K562 (cell line): ENCODE measurements around the gene PRR7. TPM values are rescaled to one million over a fixed set of nuclear protein-coding genes. Genes with fewer than 3 reads are reported as not detected.
A peak's percentile ranks its signal among the peaks of the same experiment; 100 is the strongest.

ENCODE experiments used
- CBFA2T3 ChIP-seq: fragments of 450-650 bp; IDR thresholded peaks from 2 replicates; pipeline ENCODE4 v1.6.1; 2017
- ELF4 ChIP-seq: fragments of 450-650 bp; formaldehyde crosslinking; IDR thresholded peaks from 2 replicates; pipeline ENCODE4 v1.4.0; 2022; ENCODE audit warnings: missing genetic modification characterization
- GABPB2 ChIP-seq: fragments of 250-450 bp; sonication (Bioruptor Pico); conservative IDR thresholded peaks from 2 replicates; pipeline ENCODE4 v1.5.1; 2021; ENCODE audit warnings: mild to moderate bottlenecking
- KDM1A ChIP-seq, 2 experiments: fragments of 450-650 bp; IDR thresholded peaks; 2 replicates each; pipeline ENCODE4 v1.6.1; 2016; ENCODE audit warnings: mild to moderate bottlenecking in 2 of 2
- KLF16 ChIP-seq: IDR thresholded peaks from 2 replicates; pipeline ENCODE4 v1.6.1; 2016; ENCODE audit warnings: antibody characterized with exemption
- MAZ ChIP-seq, 2 experiments: fragments of 450-650 bp in 1 of 2; sonication (generic) in 1 of 2; formaldehyde crosslinking; IDR thresholded peaks in 1 of 2; conservative IDR thresholded peaks in 1 of 2; 2 replicates each; pipeline versions ENCODE4 v1.4.0 to v1.5.0; 2020; ENCODE audit warnings: mild to moderate bottlenecking in 1 of 2, missing genetic modification reagents in 1 of 2
- MEF2D ChIP-seq: conservative IDR thresholded peaks from 2 replicates; pipeline ENCODE4 v1.6.1; 2016; ENCODE audit warnings: low read depth, missing genetic modification characterization, missing compliant biosample characterization
- MTA1 ChIP-seq: fragments of 450-650 bp; IDR thresholded peaks from 2 replicates; pipeline ENCODE4 v1.6.1; 2017; ENCODE audit warnings: borderline replicate concordance
- MYC ChIP-seq, 2 experiments: fragments of 250-450 bp in 1 of 2; sonication (Bioruptor Pico) in 1 of 2; IDR thresholded peaks; 2 replicates each; pipeline versions ENCODE4 v1.5.1 to v1.6.1; 2012 to 2021; ENCODE audit warnings: low read depth in 2 of 2, borderline replicate concordance in 1 of 2, improper control_type of control experiment in 1 of 2, low read length in 1 of 2, mild to moderate bottlenecking in 1 of 2, moderate library complexity in 1 of 2
- NR4A1 ChIP-seq, 2 experiments: fragments of 250-450 bp in 1 of 2; fragments of 450-650 bp in 1 of 2; sonication (Bioruptor Pico) in 1 of 2; IDR thresholded peaks; 2 replicates each; pipeline versions ENCODE4 v1.4.0 to v1.6.1; 2016 to 2020; ENCODE audit warnings: mild to moderate bottlenecking in 2 of 2, missing compliant biosample characterization in 1 of 2, missing genetic modification characterization in 1 of 2, moderate library complexity in 1 of 2
- PPARD ChIP-seq: fragments of 250-450 bp; sonication (Bioruptor Pico); IDR thresholded peaks from 2 replicates; pipeline ENCODE4 v1.8.0; 2022; ENCODE audit warnings: inconsistent platforms, mild to moderate bottlenecking, moderate library complexity
- TEAD4 ChIP-seq, 2 experiments: sonication (generic) in 1 of 2; formaldehyde crosslinking in 1 of 2; IDR thresholded peaks; 2 replicates each; pipeline versions ENCODE4 v1.6.1 to v1.8.0; 2012 to 2022; ENCODE audit warnings: borderline replicate concordance in 1 of 2, inconsistent platforms in 1 of 2, low read length in 1 of 2, mild to moderate bottlenecking in 1 of 2, missing genetic modification reagents in 1 of 2
- YY1 ChIP-seq, 3 experiments: IDR thresholded peaks; 2 replicates each; pipeline ENCODE4 v1.6.1; 2011; ENCODE audit warnings: low read length in 2 of 3, mild to moderate bottlenecking in 2 of 3, moderate library complexity in 2 of 3, borderline replicate concordance in 1 of 3, control low read depth in 1 of 3, low read depth in 1 of 3; ENCODE audit not compliant: insufficient read depth in 3 of 3, insufficient replicate concordance in 2 of 3, control insufficient read depth in 1 of 3, insufficient read length in 1 of 3; ENCODE audit errors: extremely low read depth in 1 of 3
- ZNF431 ChIP-seq: sonication (generic); formaldehyde crosslinking; IDR thresholded peaks from 2 replicates; pipeline ENCODE4 v1.8.0; 2022; ENCODE audit warnings: mild to moderate bottlenecking, missing genetic modification reagents
- ZNF445 ChIP-seq: fragments of 250-450 bp; sonication (Bioruptor Pico); IDR thresholded peaks from 2 replicates; pipeline ENCODE4 v1.4.0; 2020; ENCODE audit warnings: low read depth, mild to moderate bottlenecking, moderate library complexity
- ZNF584 ChIP-seq: fragments of 200-800 bp; sonication (Bioruptor generic); IDR thresholded peaks from 2 replicates; pipeline ENCODE4 v1.6.1; 2016; ENCODE audit warnings: low read depth, mild to moderate bottlenecking, missing genetic modification characterization, missing compliant biosample characterization
- ZNF780A ChIP-seq: fragments of 250-450 bp; sonication (Bioruptor Pico); IDR thresholded peaks from 2 replicates; pipeline ENCODE4 v1.5.0; 2021; ENCODE audit warnings: mild to moderate bottlenecking
- ZSCAN29 ChIP-seq: fragments of 450-650 bp; IDR thresholded peaks from 2 replicates; pipeline ENCODE4 v1.6.1; 2017
- polyA plus RNA-seq, 8 experiments: library from polyadenylated mRNA; depleted of rRNA in 4 of 8; stranded (reverse) in 5 of 8; unstranded in 3 of 8; fragments of >200 nt; fragmentation: Nextera tagmentation in 2 of 8; fragmentation: Illumina TruSeq in 1 of 8; extraction: Ambion mirVana in 2 of 8; extraction: Trizol in 1 of 8; gene quantifications; 2 replicates each; pipeline versions ENCODE4 v1.2.1 to v1.2.3, GENCODE V29; 2011 to 2014; ENCODE audit warnings: inconsistent platforms in 1 of 8, missing spikeins in 1 of 8
- total RNA-seq, 7 experiments: library from RNA; depleted of rRNA in 6 of 7; stranded (reverse); fragments of >200 nt in 6 of 7; fragmentation: Illumina TruSeq in 2 of 7; extraction: Trizol in 2 of 7; gene quantifications; 2 replicates each; pipeline versions ENCODE4 v1.2.1 to v1.2.3, GENCODE V29; 2011 to 2021; ENCODE audit warnings: low replicate concordance in 1 of 7
- TF ChIP-seq, protein P1 (sequence below): sonication (generic); formaldehyde crosslinking; IDR thresholded peaks from 2 replicates; pipeline ENCODE4 v1.8.0; 2023; ENCODE audit warnings: mild to moderate bottlenecking, missing genetic modification reagents
- TF ChIP-seq, protein P2 (sequence below): fragments of 250-450 bp; sonication (Bioruptor Pico); IDR thresholded peaks from 2 replicates; pipeline ENCODE4 v1.8.0; 2021; ENCODE audit warnings: moderate library complexity, mild to moderate bottlenecking, inconsistent platforms

Gene PRR7
- total and polyA plus RNA-seq, 9 of the 15 experiments (the other 6 are each of a cell fraction or from before 2014, with no cell fraction given) = 0.80 to 11.3 (median 10.4) TPM; not detected in 4

DNA sequence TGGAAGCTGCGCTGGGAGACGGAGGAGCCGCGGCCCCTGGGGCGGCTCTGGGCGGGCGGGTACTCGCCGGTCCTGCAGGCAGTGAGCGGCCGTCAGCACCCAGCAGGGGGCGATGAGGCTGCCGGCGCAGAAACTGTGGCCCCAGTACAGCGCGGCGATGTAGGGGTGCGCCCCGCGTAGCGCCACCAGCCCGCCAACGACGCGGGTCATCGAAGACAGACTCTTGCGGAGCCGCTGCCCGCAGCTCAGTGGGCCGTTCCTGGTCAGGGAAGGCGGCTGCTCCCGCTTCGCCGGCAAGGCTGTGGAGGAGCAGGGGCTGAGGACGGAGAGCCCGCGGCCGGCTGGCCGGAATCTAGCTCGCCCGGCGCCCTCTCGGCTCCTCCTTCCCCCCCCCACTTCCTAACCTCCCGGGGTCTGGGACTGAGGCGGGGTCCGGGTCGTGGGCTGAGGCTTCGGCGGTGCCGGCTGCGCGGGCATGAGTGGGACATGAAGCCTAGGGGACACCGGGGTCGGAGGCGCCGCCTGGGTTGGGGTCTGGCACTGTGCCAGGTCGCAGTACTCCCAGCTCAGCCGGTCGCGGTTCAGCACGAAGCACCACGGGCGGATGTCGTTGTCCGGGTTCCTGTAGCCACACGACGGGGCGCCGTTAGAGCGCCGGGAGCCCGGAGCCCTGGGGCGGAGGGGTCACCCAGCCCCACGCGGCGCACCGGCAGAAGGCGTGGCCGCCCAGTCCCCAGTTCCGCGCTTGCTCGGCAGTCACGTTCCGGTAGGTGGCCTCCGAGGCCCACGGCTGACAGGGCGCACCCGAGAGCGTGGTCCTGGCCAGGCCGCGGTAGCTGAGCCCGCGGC, 42.6 kb upstream of the PRR7 start (continued):
- TF ChIP-seq ZSCAN29 = no peak
- no peak for TF ChIP-seq KDM1A (IDR thresholded peaks at IDR 0.05)
- TF ChIP-seq MYC (IDR thresholded peaks at IDR 0.05; ENCODE audit: low read depth, low read length) = peak; percentile 98
- peak; percentile 79 for TF ChIP-seq MYC (CRISPR knock-in tag; IDR thresholded peaks at IDR 0.05; ENCODE audit: borderline replicate concordance, low read depth)
- no peak for TF ChIP-seq ZNF584 (CRISPR knock-in tag)
- TF ChIP-seq MAZ (CRISPR knock-in tag; conservative IDR thresholded peaks at IDR 0.05 in 1 of 2, IDR thresholded peaks at IDR 0.05 in 1 of 2) = peak in 1 of 2 experiments; percentile 77
- TF ChIP-seq ELF4 (CRISPR knock-in tag) = peak; percentile 53; the same call in 1 of the 2 replicates
- peak; percentile 60 to 94 (median 89) for TF ChIP-seq YY1 (IDR thresholded peaks at IDR 0.05; ENCODE audit: borderline replicate concordance in 1 of 3, control insufficient read depth in 1 of 3, extremely low read depth in 1 of 3, insufficient read depth in 3 of 3, insufficient read length in 1 of 3, insufficient replicate concordance in 2 of 3, low read depth in 1 of 3, low read length in 2 of 3)
- TF ChIP-seq MTA1 = no peak
- TF ChIP-seq NR4A1 (CRISPR knock-in tag; IDR thresholded peaks at IDR 0.05) = no peak
- no peak for TF ChIP-seq NR4A1 (tag; IDR thresholded peaks at IDR 0.05)
- TF ChIP-seq KLF16 = no peak
- TF ChIP-seq MEF2D (tag) = no peak
- TF ChIP-seq, protein P1, sequence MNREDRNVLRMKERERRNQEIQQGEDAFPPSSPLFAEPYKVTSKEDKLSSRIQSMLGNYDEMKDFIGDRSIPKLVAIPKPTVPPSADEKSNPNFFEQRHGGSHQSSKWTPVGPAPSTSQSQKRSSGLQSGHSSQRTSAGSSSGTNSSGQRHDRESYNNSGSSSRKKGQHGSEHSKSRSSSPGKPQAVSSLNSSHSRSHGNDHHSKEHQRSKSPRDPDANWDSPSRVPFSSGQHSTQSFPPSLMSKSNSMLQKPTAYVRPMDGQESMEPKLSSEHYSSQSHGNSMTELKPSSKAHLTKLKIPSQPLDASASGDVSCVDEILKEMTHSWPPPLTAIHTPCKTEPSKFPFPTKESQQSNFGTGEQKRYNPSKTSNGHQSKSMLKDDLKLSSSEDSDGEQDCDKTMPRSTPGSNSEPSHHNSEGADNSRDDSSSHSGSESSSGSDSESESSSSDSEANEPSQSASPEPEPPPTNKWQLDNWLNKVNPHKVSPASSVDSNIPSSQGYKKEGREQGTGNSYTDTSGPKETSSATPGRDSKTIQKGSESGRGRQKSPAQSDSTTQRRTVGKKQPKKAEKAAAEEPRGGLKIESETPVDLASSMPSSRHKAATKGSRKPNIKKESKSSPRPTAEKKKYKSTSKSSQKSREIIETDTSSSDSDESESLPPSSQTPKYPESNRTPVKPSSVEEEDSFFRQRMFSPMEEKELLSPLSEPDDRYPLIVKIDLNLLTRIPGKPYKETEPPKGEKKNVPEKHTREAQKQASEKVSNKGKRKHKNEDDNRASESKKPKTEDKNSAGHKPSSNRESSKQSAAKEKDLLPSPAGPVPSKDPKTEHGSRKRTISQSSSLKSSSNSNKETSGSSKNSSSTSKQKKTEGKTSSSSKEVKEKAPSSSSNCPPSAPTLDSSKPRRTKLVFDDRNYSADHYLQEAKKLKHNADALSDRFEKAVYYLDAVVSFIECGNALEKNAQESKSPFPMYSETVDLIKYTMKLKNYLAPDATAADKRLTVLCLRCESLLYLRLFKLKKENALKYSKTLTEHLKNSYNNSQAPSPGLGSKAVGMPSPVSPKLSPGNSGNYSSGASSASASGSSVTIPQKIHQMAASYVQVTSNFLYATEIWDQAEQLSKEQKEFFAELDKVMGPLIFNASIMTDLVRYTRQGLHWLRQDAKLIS = peak; percentile 80; the same call in 1 of the 2 replicates
- no peak for TF ChIP-seq PPARD (CRISPR knock-in tag)
- TF ChIP-seq ZNF780A (CRISPR knock-in tag) = no peak
- TF ChIP-seq ZNF431 (CRISPR knock-in tag) = no peak
- TF ChIP-seq ZNF445 (CRISPR knock-in tag) = no peak
- TF ChIP-seq, protein P2, sequence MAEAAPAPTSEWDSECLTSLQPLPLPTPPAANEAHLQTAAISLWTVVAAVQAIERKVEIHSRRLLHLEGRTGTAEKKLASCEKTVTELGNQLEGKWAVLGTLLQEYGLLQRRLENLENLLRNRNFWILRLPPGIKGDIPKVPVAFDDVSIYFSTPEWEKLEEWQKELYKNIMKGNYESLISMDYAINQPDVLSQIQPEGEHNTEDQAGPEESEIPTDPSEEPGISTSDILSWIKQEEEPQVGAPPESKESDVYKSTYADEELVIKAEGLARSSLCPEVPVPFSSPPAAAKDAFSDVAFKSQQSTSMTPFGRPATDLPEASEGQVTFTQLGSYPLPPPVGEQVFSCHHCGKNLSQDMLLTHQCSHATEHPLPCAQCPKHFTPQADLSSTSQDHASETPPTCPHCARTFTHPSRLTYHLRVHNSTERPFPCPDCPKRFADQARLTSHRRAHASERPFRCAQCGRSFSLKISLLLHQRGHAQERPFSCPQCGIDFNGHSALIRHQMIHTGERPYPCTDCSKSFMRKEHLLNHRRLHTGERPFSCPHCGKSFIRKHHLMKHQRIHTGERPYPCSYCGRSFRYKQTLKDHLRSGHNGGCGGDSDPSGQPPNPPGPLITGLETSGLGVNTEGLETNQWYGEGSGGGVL = no peak
- peak; percentile 27; the same call in 1 of the 2 replicates for TF ChIP-seq CBFA2T3
- no peak for TF ChIP-seq TEAD4 (IDR thresholded peaks at IDR 0.05; ENCODE audit: low read length)
- 0 out of 2 replicates have a peak, but pooled peaks have one; percentile 49 for TF ChIP-seq TEAD4 (CRISPR knock-in tag; IDR thresholded peaks at IDR 0.05; ENCODE audit: borderline replicate concordance)
- no peak for TF ChIP-seq GABPB2
